MCF 10A (cell line): ENCODE measurements around the gene SGCD. TPM values are rescaled to one million over a fixed set of nuclear protein-coding genes. Genes with fewer than 3 reads are reported as not detected.

ENCODE experiments used
- BruUV-seq: library from RNA; stranded (reverse); fragments of 400-500 nt; replicated peaks from 2 replicates; lab custom pipeline; 2021; lab: Mats Ljungman, UMichigan
- CTCF ChIA-PET: fragments of 300-600 bp; sonication (Branson Sonifier 250); formaldehyde crosslinking; extraction: SDS; loops from one replicate; lab custom pipeline; 2021; ENCODE audit warnings: antibody characterized with exemption, inconsistent platforms; lab: Yijun Ruan, JAX
- POLR2A ChIA-PET: fragments of 300-600, 350-650 bp; sonication (Branson Sonifier 250); formaldehyde crosslinking; extraction: SDS; loops from one replicate; lab custom pipeline; 2020; ENCODE audit warnings: antibody characterized with exemption, inconsistent platforms; lab: Yijun Ruan, JAX
- DNase-seq: peaks from one replicate; pipeline ENCODE4 v3.0.0-alpha.2; 2018; ENCODE audit not compliant: unreplicated experiment
- H3K27ac Mint-ChIP-seq: one replicate; pipeline ENCODE4 v1.8.0; 2022; ENCODE audit warnings: mild to moderate bottlenecking, low read depth, mixed read lengths; ENCODE audit not compliant: unreplicated experiment
- H3K27me3 Mint-ChIP-seq: one replicate; pipeline ENCODE4 v1.8.0; 2022; ENCODE audit warnings: mixed read lengths; ENCODE audit not compliant: insufficient read depth, unreplicated experiment
- H3K36me3 Mint-ChIP-seq: one replicate; pipeline ENCODE4 v1.8.0; 2022; ENCODE audit warnings: mild to moderate bottlenecking, moderate library complexity, mixed read lengths; ENCODE audit not compliant: insufficient read depth, unreplicated experiment
- H3K4me1 Mint-ChIP-seq: one replicate; pipeline ENCODE4 v1.8.0; 2022; ENCODE audit warnings: mixed read lengths; ENCODE audit not compliant: insufficient read depth, unreplicated experiment
- H3K4me3 Mint-ChIP-seq: one replicate; pipeline ENCODE4 v1.8.0; 2022; ENCODE audit warnings: mild to moderate bottlenecking, moderate library complexity, mixed read lengths; ENCODE audit not compliant: unreplicated experiment
- H3K9me3 Mint-ChIP-seq: one replicate; pipeline ENCODE4 v1.8.0; 2022; ENCODE audit warnings: mixed read lengths; ENCODE audit not compliant: unreplicated experiment
- CTCF ChIP-seq: fragments of 200-600 bp; IDR thresholded peaks from one replicate; pipeline ENCODE4 v1.8.0; 2022; ENCODE audit warnings: antibody characterized with exemption, mild to moderate bottlenecking; ENCODE audit not compliant: unreplicated experiment
- intact Hi-C: fragments of 100-400 bp; cut with micrococcal nuclease; formaldehyde crosslinking; loops from 2 replicates; pipeline ENCODE4 v1.14.1; 2022
- total RNA-seq: library from RNA; stranded (reverse); gene quantifications from 2 replicates; pipeline ENCODE4 v1.2.3, GENCODE V29; 2022

The SGCD gene
- total RNA-seq, 1 experiment from 2014 or later: 0.14 TPM

- Mint-ChIP-seq H3K4me3 (no peak overlapping the region), H3K4me1 (no peaks in the 10 kb centered on the region), H3K36me3 (no peaks in the 10 kb centered on the region), H3K27me3 (no peaks in the 10 kb centered on the region), H3K9me3 (peaks cover 13% of the 10 kb centered on the region), H3K27ac (no peak overlapping the region)
- DNase-seq: no peak
- ChIA-PET CTCF (interaction anchor here (0.7 kb wide), 1 partner anchor 31 kb away, joined by 3 read pairs; no protein-coding TSS in a partner anchor), POLR2A (no interaction called here)
- no peak for TF ChIP-seq CTCF
- BruUV-seq: no TSS peak
- intact Hi-C loops: no loop called here
These were observed 195.9 kb downstream of the SGCD start for GRCh38 chr5:156522651-156523529.

GRCh38 chr5:156523607-156524006 is 196.6 kb downstream of the SGCD start:
- ChIA-PET CTCF (no interaction called here), POLR2A (no interaction called here)
- no peak for DNase-seq
- Mint-ChIP-seq H3K27me3 (no peaks in the 10 kb centered on the region), H3K4me1 (no peaks in the 10 kb centered on the region), H3K36me3 (no peaks in the 10 kb centered on the region), H3K27ac (no peak overlapping the region), H3K9me3 (peaks cover 6% of the 10 kb centered on the region), H3K4me3 (no peak overlapping the region)
- TF ChIP-seq CTCF: no peak
- no TSS peak for BruUV-seq
- intact Hi-C loops: no loop called here

GRCh38 chr5:156526081-156526925 is 199.3 kb downstream of the SGCD start:
- no TSS peak for BruUV-seq
- no peaks in the 10 kb centered on the region for H3K36me3 Mint-ChIP-seq
- no peak for DNase-seq
- intact Hi-C loops: no loop called here
- TF ChIP-seq CTCF: no peak
- no peaks in the 10 kb centered on the region for H3K9me3 Mint-ChIP-seq
- CTCF ChIA-PET: interaction anchor here (1.4 kb wide), 1 partner anchor 9 kb away, joined by 5 read pairs; no protein-coding TSS in a partner anchor
- peaks cover 6% of the 10 kb centered on the region for H3K4me1 Mint-ChIP-seq
- no peaks in the 10 kb centered on the region for H3K27me3 Mint-ChIP-seq
- H3K4me3 Mint-ChIP-seq: no peak overlapping the region
- no peak overlapping the region for H3K27ac Mint-ChIP-seq
- POLR2A ChIA-PET: interaction anchor here (0.6 kb wide), 1 partner anchor 946 kb away, joined by 3 read pairs; no protein-coding TSS in a partner anchor

- TF ChIP-seq CTCF: no peak
- CTCF ChIA-PET: interaction anchor here (1.4 to 1.6 kb wide), 2 partner anchors 11 to 13 kb away, joined by 4 to 5 read pairs; no protein-coding TSS in a partner anchor
- H3K4me3 Mint-ChIP-seq: no peak overlapping the region
- intact Hi-C loops: no loop called here
- H3K9me3 Mint-ChIP-seq: no peaks in the 10 kb centered on the region
- BruUV-seq: no TSS peak
- H3K27me3 Mint-ChIP-seq: no peaks in the 10 kb centered on the region
- H3K4me1 Mint-ChIP-seq: peaks cover 6% of the 10 kb centered on the region
- H3K36me3 Mint-ChIP-seq: no peaks in the 10 kb centered on the region
- no peak for DNase-seq
- POLR2A ChIA-PET: no interaction called here
- H3K27ac Mint-ChIP-seq: no peak overlapping the region
These were observed 200.6 kb downstream of the SGCD start for GRCh38 chr5:156527611-156528010.
